Measurements from ENCODE around the gene ADGRV1.
"Not testable (repeated sequence)": the region's sequence is repeated elsewhere in the genome, so short reads cannot be mapped to it uniquely, and the experiment has no call there.

DNA sequence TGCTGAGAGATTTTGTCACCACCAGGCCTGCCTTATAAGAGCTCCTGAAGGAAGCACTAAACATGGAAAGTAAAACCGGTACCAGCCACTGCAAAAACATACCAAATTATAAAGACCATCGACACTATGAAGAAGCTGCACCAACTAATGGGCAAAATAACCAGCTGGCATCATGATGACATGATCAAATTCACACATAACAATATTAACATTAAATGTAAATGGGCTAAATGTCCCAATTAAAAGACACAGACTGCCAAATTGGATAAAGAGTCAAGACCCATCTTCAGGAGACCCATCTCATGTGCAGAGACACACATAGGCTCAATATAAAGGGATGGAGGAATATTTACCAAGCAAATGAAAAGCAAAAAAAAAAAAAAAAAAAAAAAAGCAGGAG lies 238.3 kb downstream of the ADGRV1 start:
- TF ChIP-seq, protein P1, sequence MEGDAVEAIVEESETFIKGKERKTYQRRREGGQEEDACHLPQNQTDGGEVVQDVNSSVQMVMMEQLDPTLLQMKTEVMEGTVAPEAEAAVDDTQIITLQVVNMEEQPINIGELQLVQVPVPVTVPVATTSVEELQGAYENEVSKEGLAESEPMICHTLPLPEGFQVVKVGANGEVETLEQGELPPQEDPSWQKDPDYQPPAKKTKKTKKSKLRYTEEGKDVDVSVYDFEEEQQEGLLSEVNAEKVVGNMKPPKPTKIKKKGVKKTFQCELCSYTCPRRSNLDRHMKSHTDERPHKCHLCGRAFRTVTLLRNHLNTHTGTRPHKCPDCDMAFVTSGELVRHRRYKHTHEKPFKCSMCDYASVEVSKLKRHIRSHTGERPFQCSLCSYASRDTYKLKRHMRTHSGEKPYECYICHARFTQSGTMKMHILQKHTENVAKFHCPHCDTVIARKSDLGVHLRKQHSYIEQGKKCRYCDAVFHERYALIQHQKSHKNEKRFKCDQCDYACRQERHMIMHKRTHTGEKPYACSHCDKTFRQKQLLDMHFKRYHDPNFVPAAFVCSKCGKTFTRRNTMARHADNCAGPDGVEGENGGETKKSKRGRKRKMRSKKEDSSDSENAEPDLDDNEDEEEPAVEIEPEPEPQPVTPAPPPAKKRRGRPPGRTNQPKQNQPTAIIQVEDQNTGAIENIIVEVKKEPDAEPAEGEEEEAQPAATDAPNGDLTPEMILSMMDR (IDR thresholded peaks at IDR 0.05; ENCODE audit: poor library complexity, severe bottlenecking) = not testable (repeated sequence)
- TF ChIP-seq RAD21 (conservative IDR thresholded peaks at IDR 0.05); EZH2 (IDR thresholded peaks at IDR 0.05; ENCODE audit: borderline replicate concordance, insufficient read depth, low read length, poor library complexity, severe bottlenecking): not testable (repeated sequence)

All from neural cell (in vitro differentiated cells).